ENCODE results near the gene HOXB6. TPM values are rescaled to one million over a fixed set of nuclear protein-coding genes. Genes with fewer than 3 reads are reported as not detected.

Gene HOXB6
- total RNA-seq, 1 experiment from 2014 or later, result 19.8 TPM

- TF ChIP-seq EZH2 (IDR thresholded peaks at IDR 0.05; ENCODE audit: borderline replicate concordance, low read depth, low read length, poor library complexity, severe bottlenecking), result no peak
- TF ChIP-seq, protein P1, sequence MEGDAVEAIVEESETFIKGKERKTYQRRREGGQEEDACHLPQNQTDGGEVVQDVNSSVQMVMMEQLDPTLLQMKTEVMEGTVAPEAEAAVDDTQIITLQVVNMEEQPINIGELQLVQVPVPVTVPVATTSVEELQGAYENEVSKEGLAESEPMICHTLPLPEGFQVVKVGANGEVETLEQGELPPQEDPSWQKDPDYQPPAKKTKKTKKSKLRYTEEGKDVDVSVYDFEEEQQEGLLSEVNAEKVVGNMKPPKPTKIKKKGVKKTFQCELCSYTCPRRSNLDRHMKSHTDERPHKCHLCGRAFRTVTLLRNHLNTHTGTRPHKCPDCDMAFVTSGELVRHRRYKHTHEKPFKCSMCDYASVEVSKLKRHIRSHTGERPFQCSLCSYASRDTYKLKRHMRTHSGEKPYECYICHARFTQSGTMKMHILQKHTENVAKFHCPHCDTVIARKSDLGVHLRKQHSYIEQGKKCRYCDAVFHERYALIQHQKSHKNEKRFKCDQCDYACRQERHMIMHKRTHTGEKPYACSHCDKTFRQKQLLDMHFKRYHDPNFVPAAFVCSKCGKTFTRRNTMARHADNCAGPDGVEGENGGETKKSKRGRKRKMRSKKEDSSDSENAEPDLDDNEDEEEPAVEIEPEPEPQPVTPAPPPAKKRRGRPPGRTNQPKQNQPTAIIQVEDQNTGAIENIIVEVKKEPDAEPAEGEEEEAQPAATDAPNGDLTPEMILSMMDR (conservative IDR thresholded peaks at IDR 0.05; ENCODE audit: low read depth, low read length), result no peak
- H3K4me3 ChIP-seq (ENCODE audit: low read depth, low read length, poor library complexity, severe bottlenecking), result no peak overlapping the region
- H3K27me3 ChIP-seq (replicated peaks; ENCODE audit: insufficient read depth, low read depth, low read length, poor library complexity), result no peaks in the 10 kb centered on the region
- H3K27ac ChIP-seq (ENCODE audit: low read depth, low read length, poor library complexity, severe bottlenecking), result no peak overlapping the region
- BruUV-seq (replicated peaks), result no TSS peak
- POLR2A ChIA-PET (ENCODE audit: low non-redundant PET), result interaction anchor here (0.7 kb wide), 1 partner anchor 338 kb away, joined by 14 read pairs; no protein-coding TSS in a partner anchor
- DNase-seq (ENCODE audit: low spot score), result no peak
- no peaks in the 10 kb centered on the region for H3K9me3 ChIP-seq (ENCODE audit: low read depth, low read length, poor library complexity, severe bottlenecking)
- CTCF ChIA-PET, result interaction anchor here (0.7 kb wide), 1 partner anchor 245 kb away, joined by 3 read pairs; no protein-coding TSS in a partner anchor
- H3K36me3 ChIP-seq (ENCODE audit: insufficient read depth, low read length, poor library complexity, severe bottlenecking), result peaks cover 10% of the 10 kb centered on the region
- peaks cover 36% of the 10 kb centered on the region for H3K4me1 ChIP-seq (ENCODE audit: insufficient read depth, low read length, poor library complexity, severe bottlenecking)
- intact Hi-C loops (cut with micrococcal nuclease; ENCODE audit: unreplicated experiment), result no loop called here
These were observed 8.6 kb downstream of the HOXB6 start for GRCh38 chr17:48596000-48596734.

GRCh38 chr17:48595278-48595999 lies 9.3 kb downstream of the HOXB6 start:
- Histone ChIP-seq H3K4me1 (ENCODE audit: insufficient read depth, low read length, poor library complexity, severe bottlenecking) (peaks cover 36% of the 10 kb centered on the region), H3K27me3 (replicated peaks; ENCODE audit: insufficient read depth, low read depth, low read length, poor library complexity) (no peaks in the 10 kb centered on the region), H3K27ac (ENCODE audit: low read depth, low read length, poor library complexity, severe bottlenecking) (no peak overlapping the region), H3K9me3 (ENCODE audit: low read depth, low read length, poor library complexity, severe bottlenecking) (no peaks in the 10 kb centered on the region), H3K36me3 (ENCODE audit: insufficient read depth, low read length, poor library complexity, severe bottlenecking) (peaks cover 12% of the 10 kb centered on the region), H3K4me3 (ENCODE audit: low read depth, low read length, poor library complexity, severe bottlenecking) (no peak overlapping the region)
- TF ChIP-seq, protein P1 (conservative IDR thresholded peaks at IDR 0.05; ENCODE audit: low read depth, low read length), result no peak
- TF ChIP-seq EZH2 (IDR thresholded peaks at IDR 0.05; ENCODE audit: borderline replicate concordance, low read depth, low read length, poor library complexity, severe bottlenecking), result no peak
- POLR2A ChIA-PET (ENCODE audit: low non-redundant PET), result interaction anchor here (0.7 kb wide), 1 partner anchor 337 kb away, joined by 14 read pairs; no protein-coding TSS in a partner anchor
- DNase-seq (ENCODE audit: low spot score), result no peak
- intact Hi-C loops (cut with micrococcal nuclease; ENCODE audit: unreplicated experiment), result no loop called here
- no TSS peak for BruUV-seq (replicated peaks)
- CTCF ChIA-PET, result interaction anchor here (0.6 kb wide), 1 partner anchor 227 kb away, joined by 13 read pairs; no protein-coding TSS in a partner anchor

DNA sequence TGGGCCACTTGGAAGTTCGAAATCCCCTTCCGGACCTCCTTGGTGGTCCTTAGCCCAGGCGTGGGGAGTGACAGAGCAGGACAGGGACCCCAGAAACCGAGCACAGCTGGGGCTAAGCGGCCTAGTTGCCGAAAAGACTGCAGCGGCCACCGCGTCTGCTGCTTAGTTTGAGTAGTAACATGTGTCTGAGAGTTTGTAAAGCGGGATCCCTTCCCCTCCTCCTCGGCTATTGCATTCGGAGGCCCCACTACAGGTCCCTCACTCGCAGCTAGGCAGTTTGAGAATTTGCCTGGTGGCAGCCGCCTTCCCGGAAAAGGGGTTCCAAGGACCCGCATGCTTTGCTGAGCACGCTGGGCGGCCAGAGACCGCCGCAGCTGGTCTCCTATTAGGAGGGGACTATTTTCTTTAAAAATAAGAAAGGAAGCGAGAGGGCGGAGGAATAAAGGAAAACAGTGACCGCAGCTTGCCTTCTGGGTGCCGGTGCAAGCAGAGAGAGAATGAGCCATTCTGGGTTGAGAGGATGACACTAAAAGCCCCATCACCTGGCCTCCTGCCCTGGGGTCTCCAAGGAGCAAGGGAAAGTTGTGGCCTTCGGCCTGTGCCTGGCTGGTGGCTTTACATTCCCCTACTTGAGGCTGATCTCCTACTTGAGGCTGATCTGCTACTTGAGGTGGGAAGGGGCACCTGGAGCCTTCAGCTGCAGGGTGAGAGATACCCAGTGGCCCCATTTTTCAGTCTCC lies 10.1 kb downstream of the HOXB6 start:
- intact Hi-C loops (cut with micrococcal nuclease; ENCODE audit: unreplicated experiment), result no loop called here
- TF ChIP-seq EZH2 (IDR thresholded peaks at IDR 0.05; ENCODE audit: borderline replicate concordance, low read depth, low read length, poor library complexity, severe bottlenecking), result no peak
- TF ChIP-seq, protein P1 (conservative IDR thresholded peaks at IDR 0.05; ENCODE audit: low read depth, low read length), result no peak
- H3K9me3 ChIP-seq (ENCODE audit: low read depth, low read length, poor library complexity, severe bottlenecking), result no peaks in the 10 kb centered on the region
- H3K4me3 ChIP-seq (ENCODE audit: low read depth, low read length, poor library complexity, severe bottlenecking), result no peak overlapping the region
- ChIA-PET POLR2A (ENCODE audit: low non-redundant PET) (no interaction called here), CTCF (interaction anchor here (0.6 to 0.8 kb wide), 4 partner anchors 53 to 368 kb away, joined by 3 to 4 read pairs (median 4); no protein-coding TSS in a partner anchor)
- H3K36me3 ChIP-seq (ENCODE audit: insufficient read depth, low read length, poor library complexity, severe bottlenecking), result peaks cover 12% of the 10 kb centered on the region
- H3K4me1 ChIP-seq (ENCODE audit: insufficient read depth, low read length, poor library complexity, severe bottlenecking), result peaks cover 36% of the 10 kb centered on the region
- peak overlapping the region; percentile 77 for H3K27ac ChIP-seq (ENCODE audit: low read depth, low read length, poor library complexity, severe bottlenecking)
- H3K27me3 ChIP-seq (replicated peaks; ENCODE audit: insufficient read depth, low read depth, low read length, poor library complexity), result no peaks in the 10 kb centered on the region
- BruUV-seq (replicated peaks), result no TSS peak
- no peak for DNase-seq (ENCODE audit: low spot score)
